ENCODE measurements around the gene CRADD. TPM values are rescaled to one million over a fixed set of nuclear protein-coding genes. Genes with fewer than 3 reads are reported as not detected.

CRADD gene
- total RNA-seq, 1 donor, result 12.9 TPM

DNA sequence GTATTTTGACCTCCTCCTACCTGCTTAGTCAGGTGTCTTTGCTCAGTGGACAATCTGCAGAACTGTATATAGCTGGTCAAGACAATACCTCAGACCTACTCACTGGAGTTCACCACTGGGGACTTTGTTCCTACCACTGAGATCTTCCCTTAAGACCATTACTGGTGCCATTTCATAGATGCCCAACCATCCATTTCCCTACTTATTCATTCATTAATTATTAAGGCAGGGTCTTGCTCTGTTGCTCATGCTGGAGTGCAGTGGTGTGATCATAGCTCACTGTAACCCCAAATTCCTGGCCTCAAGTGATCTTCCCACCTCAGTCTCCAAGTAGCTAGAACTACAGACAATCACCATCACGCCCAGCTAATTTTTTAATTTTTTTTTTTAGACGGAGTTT, 22.8 kb upstream of the CRADD start:
- DNase-seq (ENCODE audit: low read depth), result no peak
- no peak overlapping the region for H3K4me3 ChIP-seq (ENCODE audit: low read depth, low read length)
- TF ChIP-seq CTCF (IDR thresholded peaks at IDR 0.05; ENCODE audit: insufficient read depth, low read length), result no peak

DNA sequence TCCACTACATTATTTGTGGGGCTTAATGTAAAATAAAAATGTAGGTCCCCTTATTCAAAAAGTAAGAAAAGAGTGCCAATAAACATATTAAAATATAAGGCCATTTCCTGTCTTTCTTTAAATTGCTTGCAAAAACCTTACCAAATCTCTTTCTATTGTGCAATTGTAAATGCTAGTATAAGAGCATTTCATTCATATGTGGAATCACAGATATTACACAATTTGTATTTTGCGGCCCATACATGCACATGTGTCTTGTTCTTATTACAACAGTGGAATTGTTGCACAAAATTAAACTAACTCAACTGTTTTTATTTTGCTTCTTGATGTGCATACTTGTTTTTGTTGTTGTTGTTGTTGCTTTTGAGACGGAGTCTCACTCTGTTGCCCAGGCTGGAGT, 20.1 kb upstream of the CRADD start:
- TF ChIP-seq CTCF (IDR thresholded peaks at IDR 0.05; ENCODE audit: insufficient read depth, low read length), result no peak
- no peak overlapping the region for H3K4me3 ChIP-seq (ENCODE audit: low read depth, low read length)
- no peak for DNase-seq (ENCODE audit: low read depth)

- DNase-seq (ENCODE audit: low read depth), result no peak
- no peak overlapping the region for H3K4me3 ChIP-seq (ENCODE audit: low read depth, low read length)
- no peak for TF ChIP-seq CTCF (IDR thresholded peaks at IDR 0.05; ENCODE audit: insufficient read depth, low read length)
Observed at GRCh38 chr12:93661021-93661420, 16.2 kb upstream of the CRADD start.

- no peak overlapping the region for H3K4me3 ChIP-seq (ENCODE audit: low read depth, low read length)
- peak; percentile 34 for DNase-seq (ENCODE audit: low read depth)
- TF ChIP-seq CTCF (IDR thresholded peaks at IDR 0.05; ENCODE audit: insufficient read depth, low read length), result no peak
Observed at GRCh38 chr12:93663006-93663728, 14.0 kb upstream of the CRADD start.

GRCh38 chr12:93663729-93664084, 13.5 kb upstream of the CRADD start:
- H3K4me3 ChIP-seq (ENCODE audit: low read depth, low read length), result no peak overlapping the region
- DNase-seq (ENCODE audit: low read depth), result no peak
- TF ChIP-seq CTCF (IDR thresholded peaks at IDR 0.05; ENCODE audit: insufficient read depth, low read length), result no peak

DNA sequence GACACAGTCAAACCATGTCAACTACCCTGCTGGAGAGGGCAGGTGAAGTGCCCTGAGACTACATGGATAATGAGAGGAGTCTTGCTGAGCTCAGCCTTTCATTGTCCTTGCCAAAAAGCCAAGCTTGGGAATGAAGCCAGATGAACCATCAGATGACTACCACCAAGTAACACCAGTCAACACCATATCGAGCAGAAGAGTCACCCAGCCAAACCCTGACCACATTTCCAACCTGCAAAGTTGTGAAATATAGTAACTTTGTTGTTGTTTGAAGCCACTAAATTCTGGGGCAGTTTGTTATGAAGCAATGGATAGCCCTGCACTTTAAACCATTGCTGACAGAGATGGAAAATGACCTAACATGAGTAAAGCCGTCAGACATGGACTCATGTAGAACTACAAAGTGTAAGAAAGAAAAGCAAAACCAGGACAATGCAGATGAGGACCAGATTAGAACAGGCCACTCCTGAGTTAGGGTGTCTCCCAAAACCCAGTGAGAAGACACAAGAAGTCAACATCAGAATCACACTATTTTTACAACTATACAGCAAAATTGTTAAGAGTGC, 12.5 kb upstream of the CRADD start:
- DNase-seq (ENCODE audit: low read depth), result peak; percentile 27
- TF ChIP-seq CTCF (IDR thresholded peaks at IDR 0.05; ENCODE audit: insufficient read depth, low read length), result no peak
- H3K4me3 ChIP-seq (ENCODE audit: low read depth, low read length), result no peak overlapping the region

DNA sequence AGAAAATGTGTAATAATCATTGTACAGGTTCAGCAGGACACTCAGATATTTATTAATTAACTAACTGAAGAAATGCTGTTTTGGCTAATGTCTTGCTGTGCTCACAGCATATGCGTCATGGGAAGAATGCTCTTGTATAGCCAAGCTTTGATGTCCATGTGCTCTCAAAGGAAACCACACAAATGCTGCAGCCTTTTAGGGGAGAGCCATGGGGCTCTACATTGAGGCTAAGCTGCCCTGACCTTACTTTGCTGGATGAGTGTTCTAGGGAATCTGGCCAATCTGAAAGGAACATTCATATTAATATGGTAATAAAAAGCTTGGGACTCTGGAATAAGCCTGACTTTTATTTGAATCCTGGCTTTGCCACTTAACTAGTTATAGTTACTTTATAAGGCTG, 9.5 kb upstream of the CRADD start:
- DNase-seq (ENCODE audit: low read depth), result peak; percentile 43
- no peak for TF ChIP-seq CTCF (IDR thresholded peaks at IDR 0.05; ENCODE audit: insufficient read depth, low read length)
- no peak overlapping the region for H3K4me3 ChIP-seq (ENCODE audit: low read depth, low read length)

All from fibroblast of the aortic adventitia (primary cell).